ENCODE results near the gene ZNF799. TPM values are rescaled to one million over a fixed set of nuclear protein-coding genes. Genes with fewer than 3 reads are reported as not detected.

Gene ZNF799
- total and polyA plus RNA-seq, 2 of the 13 experiments (the other 11 are each of a cell fraction or from before 2014, with no cell fraction given) = 7.7 to 17.9 TPM

- TF ChIP-seq NKX3-1 (CRISPR knock-in tag; IDR thresholded peaks at IDR 0.05) (no peak), ZNF263 (CRISPR knock-in tag; IDR thresholded peaks at IDR 0.05) (peak; percentile 96), RNF219 (CRISPR knock-in tag; IDR thresholded peaks at IDR 0.05) (no peak), RFX3 (CRISPR knock-in tag; IDR thresholded peaks at IDR 0.05) (no peak), PRPF4 (IDR thresholded peaks at IDR 0.05; ENCODE audit: low read depth, low read length, poor library complexity, severe bottlenecking) (no peak), WIZ (CRISPR knock-in tag; IDR thresholded peaks at IDR 0.05) (no peak), PATZ1 (CRISPR knock-in tag; IDR thresholded peaks at IDR 0.05) (peak; percentile 43; the same call in 1 of the 2 replicates), POLR2AphosphoS5 (IDR thresholded peaks at IDR 0.05; ENCODE audit: low read depth, low read length) (peak; percentile 77), ZNF552 (CRISPR knock-in tag; IDR thresholded peaks at IDR 0.05; ENCODE audit: borderline replicate concordance) (no peak), USF2 (IDR thresholded peaks at IDR 0.05; ENCODE audit: low read depth, low read length) (peak; percentile 65), USF2 (CRISPR knock-in tag; IDR thresholded peaks at IDR 0.05; ENCODE audit: borderline replicate concordance) (0 out of 2 replicates have a peak, but pooled peaks have one; percentile 21), MNT (IDR thresholded peaks at IDR 0.05) (peak; percentile 68; the same call in 1 of the 2 replicates), POLR2A (IDR thresholded peaks at IDR 0.05; ENCODE audit: insufficient read depth in 1 of 2, low read depth in 2 of 2, low read length in 2 of 2) (peak; percentile 78 to 83), TOE1 (CRISPR knock-in tag; IDR thresholded peaks at IDR 0.05) (no peak), ZNF724P (CRISPR knock-in tag; IDR thresholded peaks at IDR 0.05; ENCODE audit: borderline replicate concordance) (no peak; the same call in 1 of the 2 replicates), MED1 (CRISPR knock-in tag; IDR thresholded peaks at IDR 0.05) (peak; percentile 69), ZNF597 (CRISPR knock-in tag; IDR thresholded peaks at IDR 0.05) (no peak)
- TF ChIP-seq, protein P1, sequence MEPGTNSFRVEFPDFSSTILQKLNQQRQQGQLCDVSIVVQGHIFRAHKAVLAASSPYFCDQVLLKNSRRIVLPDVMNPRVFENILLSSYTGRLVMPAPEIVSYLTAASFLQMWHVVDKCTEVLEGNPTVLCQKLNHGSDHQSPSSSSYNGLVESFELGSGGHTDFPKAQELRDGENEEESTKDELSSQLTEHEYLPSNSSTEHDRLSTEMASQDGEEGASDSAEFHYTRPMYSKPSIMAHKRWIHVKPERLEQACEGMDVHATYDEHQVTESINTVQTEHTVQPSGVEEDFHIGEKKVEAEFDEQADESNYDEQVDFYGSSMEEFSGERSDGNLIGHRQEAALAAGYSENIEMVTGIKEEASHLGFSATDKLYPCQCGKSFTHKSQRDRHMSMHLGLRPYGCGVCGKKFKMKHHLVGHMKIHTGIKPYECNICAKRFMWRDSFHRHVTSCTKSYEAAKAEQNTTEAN (CRISPR knock-in tag; conservative IDR thresholded peaks at IDR 0.05) = 0 out of 2 replicates have a peak, but pooled peaks have one; percentile 17
Measured at GRCh38 chr19:12400633-12401502, at the start of gene ZNF799 (continued).
